Panc1 (cell line): ENCODE data around the gene GPR135. TPM values are rescaled to one million over a fixed set of nuclear protein-coding genes. Genes with fewer than 3 reads are reported as not detected.
A peak's percentile ranks its signal among the peaks of the same experiment; 100 is the strongest.

Experiments
- ATAC-seq: fragments of 200-7000 bp; cut with Tn5 transposase; 2 replicates; pipeline ENCODE4 v1.9.1; 2020; ENCODE audit warnings: mild to moderate bottlenecking, moderate library complexity
- BruUV-seq: library from RNA; stranded (reverse); fragments of 400-500 nt; replicated peaks from 2 replicates; lab custom pipeline; 2021; lab: Mats Ljungman, UMichigan
- CTCF ChIA-PET: fragments of 300-600 bp; sonication (Branson Sonifier 250); formaldehyde crosslinking; loops from one replicate; lab custom pipeline; 2022; ENCODE audit warnings: antibody characterized with exemption; lab: Charles Lee
- POLR2A ChIA-PET: fragments of 300-600 bp; sonication (Branson Sonifier 250); formaldehyde crosslinking; loops from one replicate; lab custom pipeline; 2022; ENCODE audit warnings: antibody characterized with exemption; lab: Charles Lee
- DNase-seq: peaks from one replicate; pipeline ENCODE4 v3.0.0-alpha.2; 2010; ENCODE audit warnings: low read depth, low spot score
- H3K27ac ChIP-seq: 2 replicates; pipeline ENCODE4 v1.5.1; 2011; ENCODE audit warnings: mild to moderate bottlenecking, low read length, inconsistent platforms
- H3K27me3 ChIP-seq: fragments of 200-500 bp; sonication (Bioruptor generic); 2 replicates; pipeline ENCODE4 v1.6.0; 2014; ENCODE audit warnings: low read length, inconsistent platforms; ENCODE audit not compliant: control insufficient read depth, insufficient read depth
- H3K36me3 ChIP-seq: fragments of 200-500 bp; sonication (Bioruptor generic); 2 replicates; pipeline ENCODE4 v1.5.1; 2014; ENCODE audit warnings: inconsistent platforms, mild to moderate bottlenecking, low read length, moderate library complexity; ENCODE audit not compliant: control insufficient read depth, insufficient read depth
- H3K4me1 ChIP-seq: 2 replicates; pipeline ENCODE4 v1.5.1; 2011; ENCODE audit warnings: inconsistent platforms, mild to moderate bottlenecking, low read length, moderate library complexity; ENCODE audit not compliant: control insufficient read depth, insufficient read depth
- H3K4me3 ChIP-seq, 2 experiments: 2 replicates each; pipeline ENCODE4 v1.5.1; 2011 to 2012; ENCODE audit warnings: low read depth in 2 of 2, low read length in 2 of 2, mild to moderate bottlenecking in 2 of 2, inconsistent platforms in 1 of 2, moderate library complexity in 1 of 2
- H3K9me3 ChIP-seq: fragments of 200-500 bp; sonication (Bioruptor generic); 2 replicates; pipeline ENCODE4 v1.5.1; 2014; ENCODE audit warnings: low read depth, mild to moderate bottlenecking, inconsistent platforms, low read length, moderate library complexity; ENCODE audit not compliant: control insufficient read depth, insufficient read depth
- POLR2AphosphoS5 ChIP-seq: IDR thresholded peaks from 2 replicates; pipeline ENCODE4 v1.6.1; 2012; ENCODE audit warnings: mild to moderate bottlenecking, low read depth, low read length, moderate library complexity
- SIN3A ChIP-seq: IDR thresholded peaks from 2 replicates; pipeline ENCODE4 v1.6.1; 2012; ENCODE audit warnings: low read depth, mild to moderate bottlenecking, low read length, moderate library complexity, borderline replicate concordance; ENCODE audit not compliant: insufficient read depth
- TCF7L2 ChIP-seq: IDR thresholded peaks from 2 replicates; pipeline ENCODE4 v1.6.1; 2011; ENCODE audit warnings: mild to moderate bottlenecking, low read depth, low read length, inconsistent platforms
- in situ Hi-C: cut with HindIII; loops from 2 replicates; pipeline ENCODE4 v1.10.0; 2016; ENCODE audit warnings: low sequenced_read_pairs, low pct_unique_long_range_greater_than_20kb
- intact Hi-C: fragments of 100-400 bp; cut with micrococcal nuclease; formaldehyde crosslinking; loops from one replicate; pipeline ENCODE4 v1.10.0; 2022; ENCODE audit not compliant: unreplicated experiment
- total RNA-seq: library from RNA; stranded (reverse); gene quantifications from one replicate; pipeline ENCODE4 v1.2.1, GENCODE V29; 2021; ENCODE audit not compliant: unreplicated experiment
- TF ChIP-seq, protein P1 (sequence below), 2 experiments: IDR thresholded peaks; 2 replicates each; pipeline ENCODE4 v1.6.1; 2011 to 2012; ENCODE audit warnings: low read depth in 2 of 2, control low read depth in 1 of 2, low read length in 1 of 2, mild to moderate bottlenecking in 1 of 2, moderate library complexity in 1 of 2; ENCODE audit not compliant: insufficient read depth in 1 of 2
- TF ChIP-seq, protein P2 (sequence below): fragments of 450-650 bp; IDR thresholded peaks from 2 replicates; pipeline ENCODE4 v1.5.1; 2017; ENCODE audit warnings: mild to moderate bottlenecking

GPR135 gene
- total RNA-seq, 1 experiment from 2014 or later = 3.1 TPM

DNA sequence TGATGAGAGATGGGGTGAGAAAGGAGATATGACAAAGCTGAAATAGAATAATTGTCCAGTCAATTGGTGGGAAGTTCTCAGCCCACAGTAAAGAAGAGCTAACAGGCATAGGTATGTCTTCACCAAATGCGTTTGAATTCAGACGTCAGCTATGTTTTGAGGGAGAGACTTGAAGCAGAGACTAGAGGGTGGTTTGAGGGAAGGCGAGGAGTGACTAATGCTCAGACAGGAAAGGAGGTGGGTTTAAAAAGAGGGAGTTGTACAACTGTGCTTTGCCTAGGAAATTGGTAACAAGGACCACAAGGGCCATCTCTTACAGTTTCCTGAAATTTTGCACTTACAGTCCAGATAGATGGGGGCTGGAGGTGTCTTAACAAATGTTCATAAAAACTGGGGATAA is 25.6 kb upstream of the GPR135 start:
- in situ Hi-C loops (no loop called here), intact Hi-C loops (loop anchor here (10.0 kb wide), 1 partner anchor 704 kb away; no protein-coding TSS in a partner anchor)
- DNase-seq (no peak), ATAC-seq (no peak)
- ChIA-PET CTCF (no interaction called here), POLR2A (no interaction called here)
- BruUV-seq = no TSS peak
- Histone ChIP-seq H3K27me3 (no peaks in the 10 kb centered on the region), H3K4me3 (no peak overlapping the region), H3K27ac (no peak overlapping the region), H3K36me3 (peaks cover 23% of the 10 kb centered on the region), H3K9me3 (no peaks in the 10 kb centered on the region), H3K4me1 (peaks cover 5% of the 10 kb centered on the region; the same call in 1 of the 2 replicates)
- TF ChIP-seq, protein P1, sequence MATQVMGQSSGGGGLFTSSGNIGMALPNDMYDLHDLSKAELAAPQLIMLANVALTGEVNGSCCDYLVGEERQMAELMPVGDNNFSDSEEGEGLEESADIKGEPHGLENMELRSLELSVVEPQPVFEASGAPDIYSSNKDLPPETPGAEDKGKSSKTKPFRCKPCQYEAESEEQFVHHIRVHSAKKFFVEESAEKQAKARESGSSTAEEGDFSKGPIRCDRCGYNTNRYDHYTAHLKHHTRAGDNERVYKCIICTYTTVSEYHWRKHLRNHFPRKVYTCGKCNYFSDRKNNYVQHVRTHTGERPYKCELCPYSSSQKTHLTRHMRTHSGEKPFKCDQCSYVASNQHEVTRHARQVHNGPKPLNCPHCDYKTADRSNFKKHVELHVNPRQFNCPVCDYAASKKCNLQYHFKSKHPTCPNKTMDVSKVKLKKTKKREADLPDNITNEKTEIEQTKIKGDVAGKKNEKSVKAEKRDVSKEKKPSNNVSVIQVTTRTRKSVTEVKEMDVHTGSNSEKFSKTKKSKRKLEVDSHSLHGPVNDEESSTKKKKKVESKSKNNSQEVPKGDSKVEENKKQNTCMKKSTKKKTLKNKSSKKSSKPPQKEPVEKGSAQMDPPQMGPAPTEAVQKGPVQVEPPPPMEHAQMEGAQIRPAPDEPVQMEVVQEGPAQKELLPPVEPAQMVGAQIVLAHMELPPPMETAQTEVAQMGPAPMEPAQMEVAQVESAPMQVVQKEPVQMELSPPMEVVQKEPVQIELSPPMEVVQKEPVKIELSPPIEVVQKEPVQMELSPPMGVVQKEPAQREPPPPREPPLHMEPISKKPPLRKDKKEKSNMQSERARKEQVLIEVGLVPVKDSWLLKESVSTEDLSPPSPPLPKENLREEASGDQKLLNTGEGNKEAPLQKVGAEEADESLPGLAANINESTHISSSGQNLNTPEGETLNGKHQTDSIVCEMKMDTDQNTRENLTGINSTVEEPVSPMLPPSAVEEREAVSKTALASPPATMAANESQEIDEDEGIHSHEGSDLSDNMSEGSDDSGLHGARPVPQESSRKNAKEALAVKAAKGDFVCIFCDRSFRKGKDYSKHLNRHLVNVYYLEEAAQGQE (IDR thresholded peaks at IDR 0.05; ENCODE audit: insufficient read depth in 1 of 2, low read depth in 2 of 2, low read length in 1 of 2) = no peak
- no peak for TF ChIP-seq SIN3A
- no peak for TF ChIP-seq POLR2AphosphoS5
- TF ChIP-seq, protein P2, sequence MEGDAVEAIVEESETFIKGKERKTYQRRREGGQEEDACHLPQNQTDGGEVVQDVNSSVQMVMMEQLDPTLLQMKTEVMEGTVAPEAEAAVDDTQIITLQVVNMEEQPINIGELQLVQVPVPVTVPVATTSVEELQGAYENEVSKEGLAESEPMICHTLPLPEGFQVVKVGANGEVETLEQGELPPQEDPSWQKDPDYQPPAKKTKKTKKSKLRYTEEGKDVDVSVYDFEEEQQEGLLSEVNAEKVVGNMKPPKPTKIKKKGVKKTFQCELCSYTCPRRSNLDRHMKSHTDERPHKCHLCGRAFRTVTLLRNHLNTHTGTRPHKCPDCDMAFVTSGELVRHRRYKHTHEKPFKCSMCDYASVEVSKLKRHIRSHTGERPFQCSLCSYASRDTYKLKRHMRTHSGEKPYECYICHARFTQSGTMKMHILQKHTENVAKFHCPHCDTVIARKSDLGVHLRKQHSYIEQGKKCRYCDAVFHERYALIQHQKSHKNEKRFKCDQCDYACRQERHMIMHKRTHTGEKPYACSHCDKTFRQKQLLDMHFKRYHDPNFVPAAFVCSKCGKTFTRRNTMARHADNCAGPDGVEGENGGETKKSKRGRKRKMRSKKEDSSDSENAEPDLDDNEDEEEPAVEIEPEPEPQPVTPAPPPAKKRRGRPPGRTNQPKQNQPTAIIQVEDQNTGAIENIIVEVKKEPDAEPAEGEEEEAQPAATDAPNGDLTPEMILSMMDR = no peak
- no peak for TF ChIP-seq TCF7L2

- POLR2A ChIA-PET = interaction anchor here (0.6 kb wide), 1 partner anchor 8 kb away, joined by 3 read pairs; no protein-coding TSS in a partner anchor
- TF ChIP-seq, protein P2 = no peak
- TF ChIP-seq, protein P1 (IDR thresholded peaks at IDR 0.05; ENCODE audit: insufficient read depth in 1 of 2, low read depth in 2 of 2, low read length in 1 of 2) = no peak
- TF ChIP-seq POLR2AphosphoS5 (no peak), TCF7L2 (no peak)
- Histone ChIP-seq H3K36me3 (peaks cover 20% of the 10 kb centered on the region), H3K27me3 (no peaks in the 10 kb centered on the region), H3K27ac (peak overlapping the region; percentile 94), H3K9me3 (no peaks in the 10 kb centered on the region), H3K4me3 (peak overlapping the region; percentile 87 to 94), H3K4me1 (peaks cover 19% of the 10 kb centered on the region)
- peak; percentile 2 for DNase-seq
- in situ Hi-C loops (no loop called here), intact Hi-C loops (no loop called here)
- ATAC-seq = peak; percentile 71
- BruUV-seq = no TSS peak
- CTCF ChIA-PET = interaction anchor here (1.1 to 1.2 kb wide), 2 partner anchors 41 to 90 kb away, joined by 3 read pairs; no protein-coding TSS in a partner anchor
Measured at GRCh38 chr14:59484639-59485175, 19.5 kb upstream of the GPR135 start.
